ENCODE data around the gene CDH16. TPM values are rescaled to one million over a fixed set of nuclear protein-coding genes. Genes with fewer than 3 reads are reported as not detected.

The CDH16 gene
- total and polyA plus RNA-seq, 2 of the 13 experiments (the other 11 are each of a cell fraction or from before 2014, with no cell fraction given) = 2.7 to 3.9 TPM

DNA sequence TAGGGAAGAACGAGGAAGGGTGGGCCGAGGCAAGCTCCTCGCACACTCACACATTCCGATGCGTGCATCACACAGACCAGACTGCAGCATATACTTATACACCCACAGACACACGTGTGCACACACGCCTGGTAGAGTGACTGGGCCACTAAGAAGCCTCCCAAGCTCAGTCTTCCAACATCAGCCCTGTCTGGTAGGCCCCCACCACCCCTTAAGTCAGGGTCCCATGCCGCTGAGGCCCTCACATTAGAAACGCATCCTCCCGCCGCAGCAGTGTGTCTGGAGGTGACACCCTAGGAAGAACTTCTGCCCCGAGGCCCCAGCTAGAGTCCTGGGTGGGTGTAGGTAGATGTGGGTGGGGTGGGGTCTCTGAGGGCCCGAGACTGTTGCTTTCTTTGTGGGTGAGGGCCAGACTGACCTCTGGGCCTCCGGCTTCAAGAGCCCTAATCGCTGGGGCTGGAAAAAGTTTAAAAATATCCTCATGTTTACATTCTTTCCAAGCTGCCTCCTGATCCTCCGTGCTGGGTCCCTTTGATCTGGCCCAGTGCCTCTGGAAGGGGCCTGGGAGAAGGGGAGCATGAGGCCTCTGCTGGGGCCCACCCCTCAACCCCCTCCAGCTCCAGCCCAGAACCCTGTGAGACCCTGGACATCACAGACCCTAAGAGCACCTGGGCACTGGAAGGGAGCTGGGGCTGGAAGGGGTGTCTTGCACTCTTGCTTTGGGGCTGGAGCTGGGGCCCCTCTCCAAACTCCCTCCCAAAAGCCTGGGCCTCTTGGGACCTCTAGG lies 13.6 kb downstream of the CDH16 start (continued):
- TF ChIP-seq, protein P1, sequence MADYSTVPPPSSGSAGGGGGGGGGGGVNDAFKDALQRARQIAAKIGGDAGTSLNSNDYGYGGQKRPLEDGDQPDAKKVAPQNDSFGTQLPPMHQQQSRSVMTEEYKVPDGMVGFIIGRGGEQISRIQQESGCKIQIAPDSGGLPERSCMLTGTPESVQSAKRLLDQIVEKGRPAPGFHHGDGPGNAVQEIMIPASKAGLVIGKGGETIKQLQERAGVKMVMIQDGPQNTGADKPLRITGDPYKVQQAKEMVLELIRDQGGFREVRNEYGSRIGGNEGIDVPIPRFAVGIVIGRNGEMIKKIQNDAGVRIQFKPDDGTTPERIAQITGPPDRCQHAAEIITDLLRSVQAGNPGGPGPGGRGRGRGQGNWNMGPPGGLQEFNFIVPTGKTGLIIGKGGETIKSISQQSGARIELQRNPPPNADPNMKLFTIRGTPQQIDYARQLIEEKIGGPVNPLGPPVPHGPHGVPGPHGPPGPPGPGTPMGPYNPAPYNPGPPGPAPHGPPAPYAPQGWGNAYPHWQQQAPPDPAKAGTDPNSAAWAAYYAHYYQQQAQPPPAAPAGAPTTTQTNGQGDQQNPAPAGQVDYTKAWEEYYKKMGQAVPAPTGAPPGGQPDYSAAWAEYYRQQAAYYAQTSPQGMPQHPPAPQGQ (CRISPR knock-in tag; IDR thresholded peaks at IDR 0.05; ENCODE audit: borderline replicate concordance) = no peak
- TF ChIP-seq ZBTB21 (CRISPR knock-in tag; IDR thresholded peaks at IDR 0.05) = no peak
- no peak for TF ChIP-seq ATM (IDR thresholded peaks at IDR 0.05; ENCODE audit: borderline replicate concordance)
- no peak for TF ChIP-seq HCFC1 (IDR thresholded peaks at IDR 0.05; ENCODE audit: low read depth, low read length)
- TF ChIP-seq, protein P2, sequence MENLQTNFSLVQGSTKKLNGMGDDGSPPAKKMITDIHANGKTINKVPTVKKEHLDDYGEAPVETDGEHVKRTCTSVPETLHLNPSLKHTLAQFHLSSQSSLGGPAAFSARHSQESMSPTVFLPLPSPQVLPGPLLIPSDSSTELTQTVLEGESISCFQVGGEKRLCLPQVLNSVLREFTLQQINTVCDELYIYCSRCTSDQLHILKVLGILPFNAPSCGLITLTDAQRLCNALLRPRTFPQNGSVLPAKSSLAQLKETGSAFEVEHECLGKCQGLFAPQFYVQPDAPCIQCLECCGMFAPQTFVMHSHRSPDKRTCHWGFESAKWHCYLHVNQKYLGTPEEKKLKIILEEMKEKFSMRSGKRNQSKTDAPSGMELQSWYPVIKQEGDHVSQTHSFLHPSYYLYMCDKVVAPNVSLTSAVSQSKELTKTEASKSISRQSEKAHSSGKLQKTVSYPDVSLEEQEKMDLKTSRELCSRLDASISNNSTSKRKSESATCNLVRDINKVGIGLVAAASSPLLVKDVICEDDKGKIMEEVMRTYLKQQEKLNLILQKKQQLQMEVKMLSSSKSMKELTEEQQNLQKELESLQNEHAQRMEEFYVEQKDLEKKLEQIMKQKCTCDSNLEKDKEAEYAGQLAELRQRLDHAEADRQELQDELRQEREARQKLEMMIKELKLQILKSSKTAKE (CRISPR knock-in tag; IDR thresholded peaks at IDR 0.05; ENCODE audit: borderline replicate concordance) = peak; percentile 88; the same call in 1 of the 2 replicates
- no peak for TF ChIP-seq CEBPB (IDR thresholded peaks at IDR 0.05; ENCODE audit: borderline replicate concordance, low read depth, low read length)
- 0 out of 2 replicates have a peak, but pooled peaks have one; percentile 2 for TF ChIP-seq TOE1 (CRISPR knock-in tag; IDR thresholded peaks at IDR 0.05)
- TF ChIP-seq, protein P3, sequence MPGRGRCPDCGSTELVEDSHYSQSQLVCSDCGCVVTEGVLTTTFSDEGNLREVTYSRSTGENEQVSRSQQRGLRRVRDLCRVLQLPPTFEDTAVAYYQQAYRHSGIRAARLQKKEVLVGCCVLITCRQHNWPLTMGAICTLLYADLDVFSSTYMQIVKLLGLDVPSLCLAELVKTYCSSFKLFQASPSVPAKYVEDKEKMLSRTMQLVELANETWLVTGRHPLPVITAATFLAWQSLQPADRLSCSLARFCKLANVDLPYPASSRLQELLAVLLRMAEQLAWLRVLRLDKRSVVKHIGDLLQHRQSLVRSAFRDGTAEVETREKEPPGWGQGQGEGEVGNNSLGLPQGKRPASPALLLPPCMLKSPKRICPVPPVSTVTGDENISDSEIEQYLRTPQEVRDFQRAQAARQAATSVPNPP (CRISPR knock-in tag; IDR thresholded peaks at IDR 0.05) = no peak
- TF ChIP-seq, protein P4, sequence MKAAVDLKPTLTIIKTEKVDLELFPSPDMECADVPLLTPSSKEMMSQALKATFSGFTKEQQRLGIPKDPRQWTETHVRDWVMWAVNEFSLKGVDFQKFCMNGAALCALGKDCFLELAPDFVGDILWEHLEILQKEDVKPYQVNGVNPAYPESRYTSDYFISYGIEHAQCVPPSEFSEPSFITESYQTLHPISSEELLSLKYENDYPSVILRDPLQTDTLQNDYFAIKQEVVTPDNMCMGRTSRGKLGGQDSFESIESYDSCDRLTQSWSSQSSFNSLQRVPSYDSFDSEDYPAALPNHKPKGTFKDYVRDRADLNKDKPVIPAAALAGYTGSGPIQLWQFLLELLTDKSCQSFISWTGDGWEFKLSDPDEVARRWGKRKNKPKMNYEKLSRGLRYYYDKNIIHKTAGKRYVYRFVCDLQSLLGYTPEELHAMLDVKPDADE (CRISPR knock-in tag; IDR thresholded peaks at IDR 0.05) = 0 out of 2 replicates have a peak, but pooled peaks have one; percentile 65
- no peak; the same call in 1 of the 2 replicates for TF ChIP-seq PAX8 (CRISPR knock-in tag; IDR thresholded peaks at IDR 0.05; ENCODE audit: borderline replicate concordance)
- no peak; the same call in 1 of the 2 replicates for TF ChIP-seq AHR (CRISPR knock-in tag; IDR thresholded peaks at IDR 0.05)
- TF ChIP-seq CHCHD3 (CRISPR knock-in tag; IDR thresholded peaks at IDR 0.05) = no peak
- no peak for TF ChIP-seq FOXC1 (CRISPR knock-in tag; IDR thresholded peaks at IDR 0.05; ENCODE audit: borderline replicate concordance)
- TF ChIP-seq SP140L (CRISPR knock-in tag; IDR thresholded peaks at IDR 0.05; ENCODE audit: borderline replicate concordance) = no peak
- TF ChIP-seq GATA4 (IDR thresholded peaks at IDR 0.05; ENCODE audit: borderline replicate concordance, low read depth) = peak; percentile 84; the same call in 1 of the 2 replicates
- no peak for TF ChIP-seq MIXL1 (CRISPR knock-in tag; IDR thresholded peaks at IDR 0.05)
- TF ChIP-seq ZNF232 (CRISPR knock-in tag; IDR thresholded peaks at IDR 0.05; ENCODE audit: borderline replicate concordance) = no peak
- TF ChIP-seq, protein P5, sequence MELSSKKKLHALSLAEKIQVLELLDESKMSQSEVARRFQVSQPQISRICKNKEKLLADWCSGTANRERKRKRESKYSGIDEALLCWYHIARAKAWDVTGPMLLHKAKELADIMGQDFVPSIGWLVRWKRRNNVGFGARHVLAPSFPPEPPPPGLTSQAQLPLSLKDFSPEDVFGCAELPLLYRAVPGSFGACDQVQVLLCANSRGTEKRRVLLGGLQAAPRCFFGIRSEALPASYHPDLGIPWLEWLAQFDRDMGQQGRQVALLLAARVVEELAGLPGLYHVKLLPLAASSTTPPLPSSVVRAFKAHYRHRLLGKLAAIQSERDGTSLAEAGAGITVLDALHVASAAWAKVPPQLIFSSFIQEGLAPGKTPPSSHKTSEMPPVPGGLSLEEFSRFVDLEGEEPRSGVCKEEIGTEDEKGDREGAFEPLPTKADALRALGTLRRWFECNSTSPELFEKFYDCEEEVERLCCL (CRISPR knock-in tag; IDR thresholded peaks at IDR 0.05; ENCODE audit: borderline replicate concordance) = no peak

All from HepG2 (cell line).